Raji (cell line): Measurements from ENCODE around the gene NINL.

ENCODE experiments used
- POLR2A ChIP-seq: IDR thresholded peaks from 2 replicates; pipeline ENCODE4 v1.6.1; 2011; ENCODE audit warnings: low read depth, low read length, control low read depth; ENCODE audit not compliant: insufficient read depth

The NINL gene

GRCh38 chr20:25499031-25499430, 86.3 kb downstream of the NINL start:
- TF ChIP-seq POLR2A: no peak

GRCh38 chr20:25498280-25498606, 87.1 kb downstream of the NINL start:
- no peak for TF ChIP-seq POLR2A

- no peak for TF ChIP-seq POLR2A
These were observed 87.6 kb downstream of the NINL start for GRCh38 chr20:25497586-25498279.

- TF ChIP-seq POLR2A: no peak
These were observed 88.3 kb downstream of the NINL start for GRCh38 chr20:25496968-25497401.

- TF ChIP-seq POLR2A: no peak
These were observed 89.0 kb downstream of the NINL start for GRCh38 chr20:25496165-25496967.

- TF ChIP-seq POLR2A: no peak
These were observed 90.0 kb downstream of the NINL start for GRCh38 chr20:25495189-25495824.

- TF ChIP-seq POLR2A: no peak
These were observed 90.7 kb downstream of the NINL start for GRCh38 chr20:25494506-25495188.

GRCh38 chr20:25493748-25494505, 91.4 kb downstream of the NINL start:
- TF ChIP-seq POLR2A: no peak

GRCh38 chr20:25493137-25493536, 92.2 kb downstream of the NINL start:
- TF ChIP-seq POLR2A: no peak

- no peak for TF ChIP-seq POLR2A
These were observed 93.8 kb downstream of the NINL start for GRCh38 chr20:25491446-25492038.

- TF ChIP-seq POLR2A: no peak
These were observed 94.5 kb downstream of the NINL start for GRCh38 chr20:25490656-25491445.

GRCh38 chr20:25489221-25489871, 96.0 kb downstream of the NINL start:
- TF ChIP-seq POLR2A: no peak

- no peak for TF ChIP-seq POLR2A
These were observed 97.4 kb downstream of the NINL start for GRCh38 chr20:25487975-25488374.
